ENCODE results near the gene CNIH2. TPM values are rescaled to one million over a fixed set of nuclear protein-coding genes. Genes with fewer than 3 reads are reported as not detected.

The CNIH2 gene
- total and polyA plus RNA-seq, 2 of the 13 experiments (the other 11 are each of a cell fraction or from before 2014, with no cell fraction given): 0.60 to 0.69 TPM

DNA sequence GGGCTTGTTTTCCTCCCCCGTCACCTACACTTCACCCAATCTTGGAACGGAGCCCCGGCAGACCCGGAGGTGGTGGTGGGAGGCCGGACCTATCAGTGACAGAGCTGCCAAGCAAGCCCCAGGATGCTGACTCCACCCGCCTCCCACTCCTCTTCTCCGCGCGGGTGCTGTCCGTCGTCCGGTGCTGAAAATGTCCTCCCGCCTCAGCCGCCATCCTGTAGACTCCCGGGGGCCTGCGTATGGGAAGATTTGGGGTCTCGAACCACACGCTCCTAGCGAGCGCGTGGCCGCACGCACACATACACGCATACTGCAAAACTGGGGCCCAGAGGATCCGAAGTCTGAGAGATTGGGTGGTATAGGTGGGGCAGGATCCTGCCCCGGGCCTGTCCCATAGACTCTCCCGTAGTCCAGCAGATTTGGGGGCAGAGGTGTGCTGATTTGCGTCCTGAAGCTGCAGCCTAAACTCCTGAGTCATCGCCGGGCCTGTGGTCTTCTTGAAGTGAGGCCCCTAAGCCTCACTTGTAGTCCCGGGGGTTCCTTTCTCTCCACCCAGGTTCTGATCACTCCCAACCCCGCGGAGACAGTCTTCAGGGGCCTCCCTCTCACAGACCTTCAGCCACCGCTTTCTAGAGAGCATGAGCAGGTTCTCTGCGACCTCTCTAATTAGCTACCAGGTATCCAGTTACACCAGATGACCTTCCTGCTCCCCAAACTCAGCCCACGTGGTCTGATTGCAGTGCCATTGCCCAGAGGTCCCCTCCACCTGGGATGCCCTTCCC is 11.8 kb downstream of the CNIH2 start (continued):
- TF ChIP-seq, protein P1, sequence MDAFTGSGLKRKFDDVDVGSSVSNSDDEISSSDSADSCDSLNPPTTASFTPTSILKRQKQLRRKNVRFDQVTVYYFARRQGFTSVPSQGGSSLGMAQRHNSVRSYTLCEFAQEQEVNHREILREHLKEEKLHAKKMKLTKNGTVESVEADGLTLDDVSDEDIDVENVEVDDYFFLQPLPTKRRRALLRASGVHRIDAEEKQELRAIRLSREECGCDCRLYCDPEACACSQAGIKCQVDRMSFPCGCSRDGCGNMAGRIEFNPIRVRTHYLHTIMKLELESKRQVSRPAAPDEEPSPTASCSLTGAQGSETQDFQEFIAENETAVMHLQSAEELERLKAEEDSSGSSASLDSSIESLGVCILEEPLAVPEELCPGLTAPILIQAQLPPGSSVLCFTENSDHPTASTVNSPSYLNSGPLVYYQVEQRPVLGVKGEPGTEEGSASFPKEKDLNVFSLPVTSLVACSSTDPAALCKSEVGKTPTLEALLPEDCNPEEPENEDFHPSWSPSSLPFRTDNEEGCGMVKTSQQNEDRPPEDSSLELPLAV (CRISPR knock-in tag; conservative IDR thresholded peaks at IDR 0.05; ENCODE audit: low read depth): peak; percentile 85; the same call in 1 of the 2 replicates
- TF ChIP-seq, protein P2, sequence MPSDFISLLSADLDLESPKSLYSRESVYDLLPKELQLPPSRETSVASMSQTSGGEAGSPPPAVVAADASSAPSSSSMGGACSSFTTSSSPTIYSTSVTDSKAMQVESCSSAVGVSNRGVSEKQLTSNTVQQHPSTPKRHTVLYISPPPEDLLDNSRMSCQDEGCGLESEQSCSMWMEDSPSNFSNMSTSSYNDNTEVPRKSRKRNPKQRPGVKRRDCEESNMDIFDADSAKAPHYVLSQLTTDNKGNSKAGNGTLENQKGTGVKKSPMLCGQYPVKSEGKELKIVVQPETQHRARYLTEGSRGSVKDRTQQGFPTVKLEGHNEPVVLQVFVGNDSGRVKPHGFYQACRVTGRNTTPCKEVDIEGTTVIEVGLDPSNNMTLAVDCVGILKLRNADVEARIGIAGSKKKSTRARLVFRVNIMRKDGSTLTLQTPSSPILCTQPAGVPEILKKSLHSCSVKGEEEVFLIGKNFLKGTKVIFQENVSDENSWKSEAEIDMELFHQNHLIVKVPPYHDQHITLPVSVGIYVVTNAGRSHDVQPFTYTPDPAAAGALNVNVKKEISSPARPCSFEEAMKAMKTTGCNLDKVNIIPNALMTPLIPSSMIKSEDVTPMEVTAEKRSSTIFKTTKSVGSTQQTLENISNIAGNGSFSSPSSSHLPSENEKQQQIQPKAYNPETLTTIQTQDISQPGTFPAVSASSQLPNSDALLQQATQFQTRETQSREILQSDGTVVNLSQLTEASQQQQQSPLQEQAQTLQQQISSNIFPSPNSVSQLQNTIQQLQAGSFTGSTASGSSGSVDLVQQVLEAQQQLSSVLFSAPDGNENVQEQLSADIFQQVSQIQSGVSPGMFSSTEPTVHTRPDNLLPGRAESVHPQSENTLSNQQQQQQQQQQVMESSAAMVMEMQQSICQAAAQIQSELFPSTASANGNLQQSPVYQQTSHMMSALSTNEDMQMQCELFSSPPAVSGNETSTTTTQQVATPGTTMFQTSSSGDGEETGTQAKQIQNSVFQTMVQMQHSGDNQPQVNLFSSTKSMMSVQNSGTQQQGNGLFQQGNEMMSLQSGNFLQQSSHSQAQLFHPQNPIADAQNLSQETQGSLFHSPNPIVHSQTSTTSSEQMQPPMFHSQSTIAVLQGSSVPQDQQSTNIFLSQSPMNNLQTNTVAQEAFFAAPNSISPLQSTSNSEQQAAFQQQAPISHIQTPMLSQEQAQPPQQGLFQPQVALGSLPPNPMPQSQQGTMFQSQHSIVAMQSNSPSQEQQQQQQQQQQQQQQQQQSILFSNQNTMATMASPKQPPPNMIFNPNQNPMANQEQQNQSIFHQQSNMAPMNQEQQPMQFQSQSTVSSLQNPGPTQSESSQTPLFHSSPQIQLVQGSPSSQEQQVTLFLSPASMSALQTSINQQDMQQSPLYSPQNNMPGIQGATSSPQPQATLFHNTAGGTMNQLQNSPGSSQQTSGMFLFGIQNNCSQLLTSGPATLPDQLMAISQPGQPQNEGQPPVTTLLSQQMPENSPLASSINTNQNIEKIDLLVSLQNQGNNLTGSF (CRISPR knock-in tag; IDR thresholded peaks at IDR 0.05): no peak
- TF ChIP-seq REPIN1 (CRISPR knock-in tag; IDR thresholded peaks at IDR 0.05; ENCODE audit: borderline replicate concordance, low read depth): no peak; the same call in 1 of the 2 replicates
- TF ChIP-seq ZNF83 (CRISPR knock-in tag; IDR thresholded peaks at IDR 0.05; ENCODE audit: borderline replicate concordance): no peak
- peak; percentile 62; the same call in 1 of the 2 replicates for TF ChIP-seq ZSCAN25 (CRISPR knock-in tag; IDR thresholded peaks at IDR 0.05)
- no peak for TF ChIP-seq HNRNPL (IDR thresholded peaks at IDR 0.05; ENCODE audit: low read depth, low read length)
- TF ChIP-seq, protein P3, sequence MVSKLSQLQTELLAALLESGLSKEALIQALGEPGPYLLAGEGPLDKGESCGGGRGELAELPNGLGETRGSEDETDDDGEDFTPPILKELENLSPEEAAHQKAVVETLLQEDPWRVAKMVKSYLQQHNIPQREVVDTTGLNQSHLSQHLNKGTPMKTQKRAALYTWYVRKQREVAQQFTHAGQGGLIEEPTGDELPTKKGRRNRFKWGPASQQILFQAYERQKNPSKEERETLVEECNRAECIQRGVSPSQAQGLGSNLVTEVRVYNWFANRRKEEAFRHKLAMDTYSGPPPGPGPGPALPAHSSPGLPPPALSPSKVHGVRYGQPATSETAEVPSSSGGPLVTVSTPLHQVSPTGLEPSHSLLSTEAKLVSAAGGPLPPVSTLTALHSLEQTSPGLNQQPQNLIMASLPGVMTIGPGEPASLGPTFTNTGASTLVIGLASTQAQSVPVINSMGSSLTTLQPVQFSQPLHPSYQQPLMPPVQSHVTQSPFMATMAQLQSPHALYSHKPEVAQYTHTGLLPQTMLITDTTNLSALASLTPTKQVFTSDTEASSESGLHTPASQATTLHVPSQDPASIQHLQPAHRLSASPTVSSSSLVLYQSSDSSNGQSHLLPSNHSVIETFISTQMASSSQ (IDR thresholded peaks at IDR 0.05; ENCODE audit: low read depth): no peak
- TF ChIP-seq, protein P3 (CRISPR knock-in tag; IDR thresholded peaks at IDR 0.05; ENCODE audit: borderline replicate concordance): no peak
- no peak for TF ChIP-seq ZNF460 (CRISPR knock-in tag; IDR thresholded peaks at IDR 0.05; ENCODE audit: borderline replicate concordance)
- TF ChIP-seq, protein P4, sequence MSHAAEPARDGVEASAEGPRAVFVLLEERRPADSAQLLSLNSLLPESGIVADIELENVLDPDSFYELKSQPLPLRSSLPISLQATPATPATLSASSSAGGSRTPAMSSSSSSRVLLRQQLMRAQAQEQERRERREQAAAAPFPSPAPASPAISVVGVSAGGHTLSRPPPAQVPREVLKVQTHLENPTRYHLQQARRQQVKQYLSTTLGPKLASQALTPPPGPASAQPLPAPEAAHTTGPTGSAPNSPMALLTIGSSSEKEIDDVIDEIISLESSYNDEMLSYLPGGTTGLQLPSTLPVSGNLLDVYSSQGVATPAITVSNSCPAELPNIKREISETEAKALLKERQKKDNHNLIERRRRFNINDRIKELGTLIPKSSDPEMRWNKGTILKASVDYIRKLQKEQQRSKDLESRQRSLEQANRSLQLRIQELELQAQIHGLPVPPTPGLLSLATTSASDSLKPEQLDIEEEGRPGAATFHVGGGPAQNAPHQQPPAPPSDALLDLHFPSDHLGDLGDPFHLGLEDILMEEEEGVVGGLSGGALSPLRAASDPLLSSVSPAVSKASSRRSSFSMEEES (CRISPR knock-in tag; IDR thresholded peaks at IDR 0.05): peak; percentile 80
- TF ChIP-seq ZNF10 (CRISPR knock-in tag; IDR thresholded peaks at IDR 0.05; ENCODE audit: borderline replicate concordance, low read depth): no peak
- TF ChIP-seq GPN1 (CRISPR knock-in tag; IDR thresholded peaks at IDR 0.05; ENCODE audit: borderline replicate concordance): peak; percentile 90

Measured in HepG2 (cell line).